SK-N-SH (cell line): ENCODE results near the gene SLC14A1. TPM values are rescaled to one million over a fixed set of nuclear protein-coding genes. Genes with fewer than 3 reads are reported as not detected.

Source experiments
- CTCF ChIA-PET: fragments of 300-600, 350-600 bp; formaldehyde crosslinking; extraction: SDS; loops from one replicate; lab custom pipeline; 2021; lab: Yijun Ruan, JAX
- POLR2A ChIA-PET: fragments of 350-600 bp; sonication (Branson Sonifier 250); formaldehyde crosslinking; extraction: SDS; loops from one replicate; lab custom pipeline; 2020; ENCODE audit warnings: antibody characterized with exemption, inconsistent platforms; lab: Yijun Ruan, JAX
- DNase-seq: peaks from one replicate; pipeline ENCODE4 v3.0.0; 2012
- H2AFZ ChIP-seq: fragments of 200-600 bp; sonication (generic); 2 replicates; pipeline ENCODE4 v1.8.1; 2016; ENCODE audit warnings: antibody characterized with exemption, mild to moderate bottlenecking, low read depth
- H3F3A ChIP-seq: fragments of 200-600 bp; sonication (generic); replicated peaks from 2 replicates; pipeline ENCODE3; 2016; ENCODE audit warnings: antibody characterized with exemption, mild to moderate bottlenecking; ENCODE audit not compliant: insufficient read depth
- H3K27ac ChIP-seq, 2 experiments: fragments of 200-500 bp in 1 of 2; fragments of 200-600 bp in 1 of 2; sonication (Bioruptor generic) in 1 of 2; sonication (generic), shearing (Covaris generic) in 1 of 2; 2 replicates each; pipeline versions ENCODE4 v1.5.1 to v1.6.1; 2014 to 2016; ENCODE audit warnings: low read depth in 2 of 2, inconsistent platforms in 1 of 2, low read length in 1 of 2, mild to moderate bottlenecking in 1 of 2, mixed read lengths in 1 of 2
- H3K27me3 ChIP-seq: fragments of 200-600 bp; sonication (generic), shearing (Covaris generic); 2 replicates; pipeline ENCODE4 v1.6.1; 2016; ENCODE audit warnings: mixed run types; ENCODE audit not compliant: insufficient read depth
- H3K36me3 ChIP-seq, 2 experiments: fragments of 200-500 bp in 1 of 2; fragments of 200-600 bp in 1 of 2; sonication (Bioruptor generic) in 1 of 2; sonication (generic) in 1 of 2; replicated peaks in 1 of 2; 2 replicates each; pipeline versions ENCODE3 to v1.5.1; 2014 to 2016; ENCODE audit warnings: low read length in 1 of 2, mild to moderate bottlenecking in 1 of 2; ENCODE audit not compliant: insufficient read depth in 2 of 2, control insufficient read depth in 1 of 2
- H3K4me1 ChIP-seq, 2 experiments: fragments of 200-500 bp in 1 of 2; fragments of 200-600 bp in 1 of 2; sonication (Bioruptor generic) in 1 of 2; sonication (generic), shearing (Covaris generic) in 1 of 2; 2 replicates each; pipeline versions ENCODE4 v1.5.1 to v1.6.1; 2014 to 2016; ENCODE audit warnings: low read depth in 1 of 2, low read length in 1 of 2, mixed run types in 1 of 2; ENCODE audit not compliant: insufficient read depth in 2 of 2, control insufficient read depth in 1 of 2
- H3K4me2 ChIP-seq: fragments of 200-600 bp; sonication (generic), shearing (Covaris generic); 2 replicates; pipeline ENCODE4 v1.6.1; 2017; ENCODE audit warnings: mixed run types
- H3K4me3 ChIP-seq, 2 experiments: fragments of 200-500 bp in 1 of 2; fragments of 200-600 bp in 1 of 2; sonication (Bioruptor generic) in 1 of 2; sonication (generic), shearing (Covaris generic) in 1 of 2; 2 replicates each; pipeline versions ENCODE4 v1.5.1 to v1.8.1; 2014 to 2016; ENCODE audit warnings: low read depth in 2 of 2, inconsistent platforms in 1 of 2, low read length in 1 of 2, mild to moderate bottlenecking in 1 of 2, mixed read lengths in 1 of 2, moderate library complexity in 1 of 2
- H3K79me2 ChIP-seq: fragments of 200-600 bp; sonication (generic); 2 replicates; pipeline ENCODE4 v1.8.1; 2017; ENCODE audit warnings: mild to moderate bottlenecking; ENCODE audit not compliant: insufficient read depth
- H3K9ac ChIP-seq: fragments of 200-600 bp; sonication (generic); 2 replicates; pipeline ENCODE4 v1.6.1; 2017; ENCODE audit warnings: mixed run types
- H3K9me2 ChIP-seq: fragments of 200-600 bp; sonication (generic); 2 replicates; pipeline ENCODE4 v1.6.1; 2017; ENCODE audit warnings: mixed run types
- H3K9me3 ChIP-seq: fragments of 200-600 bp; sonication (generic); 2 replicates; pipeline ENCODE4 v1.6.1; 2017; ENCODE audit warnings: mixed run types, mild to moderate bottlenecking, moderate library complexity
- H4K20me1 ChIP-seq: fragments of 200-600 bp; sonication (generic); 2 replicates; pipeline ENCODE4 v1.6.1; 2017; ENCODE audit warnings: mild to moderate bottlenecking, mixed run types; ENCODE audit not compliant: insufficient read depth
- CHD2 ChIP-seq: fragments of 150-350 bp; IDR thresholded peaks from 2 replicates; pipeline ENCODE4 v1.6.1; 2018; ENCODE audit warnings: low read length; ENCODE audit not compliant: partially characterized antibody
- EP300 ChIP-seq, 2 experiments: IDR thresholded peaks; 2 replicates each; pipeline versions ENCODE4 v1.4.0 to v1.6.1; 2012; ENCODE audit warnings: borderline replicate concordance in 1 of 2, low read depth in 1 of 2, low read length in 1 of 2
- FOSL2 ChIP-seq: IDR thresholded peaks from 2 replicates; pipeline ENCODE4 v1.4.0; 2012; ENCODE audit warnings: low read depth, mild to moderate bottlenecking, moderate library complexity, borderline replicate concordance
- FOXJ3 ChIP-seq: sonication (generic); formaldehyde crosslinking; IDR thresholded peaks from 2 replicates; pipeline ENCODE4 v1.5.1; 2020; ENCODE audit warnings: mild to moderate bottlenecking, missing genetic modification reagents
- IRF3 ChIP-seq: fragments of 150-350 bp; IDR thresholded peaks from 2 replicates; pipeline ENCODE4 v1.6.1; 2016; ENCODE audit warnings: mild to moderate bottlenecking, low read depth, low read length
- JUND ChIP-seq: IDR thresholded peaks from 2 replicates; pipeline ENCODE4 v1.4.0; 2012
- MEF2A ChIP-seq: IDR thresholded peaks from 2 replicates; pipeline ENCODE4 v1.4.0; 2012; ENCODE audit warnings: low read depth, borderline replicate concordance
- MXI1 ChIP-seq: IDR thresholded peaks from 2 replicates; pipeline ENCODE4 v1.6.1; 2012; ENCODE audit warnings: mild to moderate bottlenecking, low read depth, low read length, improper control_type of control experiment
- NRF1 ChIP-seq: IDR thresholded peaks from 2 replicates; pipeline ENCODE4 v1.6.1; 2012; ENCODE audit warnings: low read depth, mild to moderate bottlenecking, low read length
- POLR2AphosphoS5 ChIP-seq: IDR thresholded peaks from 2 replicates; pipeline ENCODE4 v1.6.1; 2012; ENCODE audit warnings: low read depth, low read length
- RAD21 ChIP-seq: IDR thresholded peaks from 2 replicates; pipeline ENCODE4 v1.6.1; 2012; ENCODE audit warnings: mild to moderate bottlenecking, low read length
- RCOR1 ChIP-seq: fragments of 150-350 bp; IDR thresholded peaks from 2 replicates; pipeline ENCODE4 v1.6.1; 2017; ENCODE audit warnings: antibody characterized with exemption, low read length
- RFX5 ChIP-seq: IDR thresholded peaks from 2 replicates; pipeline ENCODE4 v1.6.1; 2012; ENCODE audit warnings: mild to moderate bottlenecking, improper control_type of control experiment, low read length
- TAF1 ChIP-seq: IDR thresholded peaks from 2 replicates; pipeline ENCODE4 v1.6.1; 2012; ENCODE audit warnings: low read depth, mild to moderate bottlenecking, low read length, moderate library complexity, borderline replicate concordance
- TCF12 ChIP-seq: IDR thresholded peaks from 2 replicates; pipeline ENCODE4 v1.4.0; 2012
- TEAD4 ChIP-seq: IDR thresholded peaks from 2 replicates; pipeline ENCODE4 v1.4.0; 2012; ENCODE audit warnings: mild to moderate bottlenecking, borderline replicate concordance; ENCODE audit not compliant: insufficient read depth
- USF1 ChIP-seq: IDR thresholded peaks from 2 replicates; pipeline ENCODE4 v1.4.0; 2012; ENCODE audit warnings: low read depth, borderline replicate concordance
- ZBTB33 ChIP-seq: IDR thresholded peaks from 2 replicates; pipeline ENCODE4 v1.4.0; 2012; ENCODE audit warnings: low read depth, borderline replicate concordance
- WGBS: methylation state at CpG from one replicate; pipeline ENCODE4 v1.1.6; 2017; ENCODE audit warnings: low lambda C conversion rate; 5-methylcytosine and 5-hydroxymethylcytosine counted together
- polyA plus RNA-seq, 3 experiments: library from polyadenylated mRNA; depleted of rRNA; stranded (reverse); fragments of >200 nt; gene quantifications; 2 replicates each; pipeline ENCODE4 v1.2.3, GENCODE V29; 2012
- TF ChIP-seq, protein P1 (sequence below): IDR thresholded peaks from 2 replicates; pipeline ENCODE4 v1.6.1; 2012; ENCODE audit warnings: mild to moderate bottlenecking, low read depth, low read length, moderate library complexity
- TF ChIP-seq, protein P2 (sequence below): fragments of 200-600 bp; sonication (generic); IDR thresholded peaks from 2 replicates; pipeline ENCODE4 v1.6.1; 2017; ENCODE audit warnings: antibody characterized with exemption, mild to moderate bottlenecking, moderate library complexity

SLC14A1 gene
- polyA plus RNA-seq, 1 of the 3 experiments (the other 2 are of a cell fraction), result 2.4 TPM

GRCh38 chr18:45731716-45732115 lies 7.7 kb downstream of the SLC14A1 start:
- Histone ChIP-seq H3K4me2 (no peak overlapping the region), H3K36me3 (no peaks in the 10 kb centered on the region), H3K4me1 (peaks cover 6 to 17% of the 10 kb centered on the region in 2 experiments), H3K9me2 (no peaks in the 10 kb centered on the region), H4K20me1 (no peaks in the 10 kb centered on the region), H3K27me3 (no peaks in the 10 kb centered on the region), H2AFZ (no peak overlapping the region), H3K4me3 (no peak overlapping the region), H3K79me2 (no peaks in the 10 kb centered on the region), H3K9me3 (no peaks in the 10 kb centered on the region), H3K9ac (no peak overlapping the region), H3K27ac (no peak overlapping the region), H3F3A (peaks cover 5% of the 10 kb centered on the region)
- TF ChIP-seq MEF2A (no peak), RCOR1 (no peak), JUND (no peak), RFX5 (no peak), FOSL2 (no peak), NRF1 (no peak), MXI1 (no peak), TAF1 (no peak), IRF3 (no peak), USF1 (no peak), POLR2AphosphoS5 (no peak), ZBTB33 (no peak), TEAD4 (no peak), CHD2 (no peak), TCF12 (no peak), FOXJ3 (CRISPR knock-in tag) (no peak), RAD21 (no peak), EP300 (IDR thresholded peaks at IDR 0.05; ENCODE audit: borderline replicate concordance in 1 of 2, low read depth in 1 of 2, low read length in 1 of 2) (no peak)
- TF ChIP-seq, protein P1, sequence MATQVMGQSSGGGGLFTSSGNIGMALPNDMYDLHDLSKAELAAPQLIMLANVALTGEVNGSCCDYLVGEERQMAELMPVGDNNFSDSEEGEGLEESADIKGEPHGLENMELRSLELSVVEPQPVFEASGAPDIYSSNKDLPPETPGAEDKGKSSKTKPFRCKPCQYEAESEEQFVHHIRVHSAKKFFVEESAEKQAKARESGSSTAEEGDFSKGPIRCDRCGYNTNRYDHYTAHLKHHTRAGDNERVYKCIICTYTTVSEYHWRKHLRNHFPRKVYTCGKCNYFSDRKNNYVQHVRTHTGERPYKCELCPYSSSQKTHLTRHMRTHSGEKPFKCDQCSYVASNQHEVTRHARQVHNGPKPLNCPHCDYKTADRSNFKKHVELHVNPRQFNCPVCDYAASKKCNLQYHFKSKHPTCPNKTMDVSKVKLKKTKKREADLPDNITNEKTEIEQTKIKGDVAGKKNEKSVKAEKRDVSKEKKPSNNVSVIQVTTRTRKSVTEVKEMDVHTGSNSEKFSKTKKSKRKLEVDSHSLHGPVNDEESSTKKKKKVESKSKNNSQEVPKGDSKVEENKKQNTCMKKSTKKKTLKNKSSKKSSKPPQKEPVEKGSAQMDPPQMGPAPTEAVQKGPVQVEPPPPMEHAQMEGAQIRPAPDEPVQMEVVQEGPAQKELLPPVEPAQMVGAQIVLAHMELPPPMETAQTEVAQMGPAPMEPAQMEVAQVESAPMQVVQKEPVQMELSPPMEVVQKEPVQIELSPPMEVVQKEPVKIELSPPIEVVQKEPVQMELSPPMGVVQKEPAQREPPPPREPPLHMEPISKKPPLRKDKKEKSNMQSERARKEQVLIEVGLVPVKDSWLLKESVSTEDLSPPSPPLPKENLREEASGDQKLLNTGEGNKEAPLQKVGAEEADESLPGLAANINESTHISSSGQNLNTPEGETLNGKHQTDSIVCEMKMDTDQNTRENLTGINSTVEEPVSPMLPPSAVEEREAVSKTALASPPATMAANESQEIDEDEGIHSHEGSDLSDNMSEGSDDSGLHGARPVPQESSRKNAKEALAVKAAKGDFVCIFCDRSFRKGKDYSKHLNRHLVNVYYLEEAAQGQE, result no peak
- TF ChIP-seq, protein P2, sequence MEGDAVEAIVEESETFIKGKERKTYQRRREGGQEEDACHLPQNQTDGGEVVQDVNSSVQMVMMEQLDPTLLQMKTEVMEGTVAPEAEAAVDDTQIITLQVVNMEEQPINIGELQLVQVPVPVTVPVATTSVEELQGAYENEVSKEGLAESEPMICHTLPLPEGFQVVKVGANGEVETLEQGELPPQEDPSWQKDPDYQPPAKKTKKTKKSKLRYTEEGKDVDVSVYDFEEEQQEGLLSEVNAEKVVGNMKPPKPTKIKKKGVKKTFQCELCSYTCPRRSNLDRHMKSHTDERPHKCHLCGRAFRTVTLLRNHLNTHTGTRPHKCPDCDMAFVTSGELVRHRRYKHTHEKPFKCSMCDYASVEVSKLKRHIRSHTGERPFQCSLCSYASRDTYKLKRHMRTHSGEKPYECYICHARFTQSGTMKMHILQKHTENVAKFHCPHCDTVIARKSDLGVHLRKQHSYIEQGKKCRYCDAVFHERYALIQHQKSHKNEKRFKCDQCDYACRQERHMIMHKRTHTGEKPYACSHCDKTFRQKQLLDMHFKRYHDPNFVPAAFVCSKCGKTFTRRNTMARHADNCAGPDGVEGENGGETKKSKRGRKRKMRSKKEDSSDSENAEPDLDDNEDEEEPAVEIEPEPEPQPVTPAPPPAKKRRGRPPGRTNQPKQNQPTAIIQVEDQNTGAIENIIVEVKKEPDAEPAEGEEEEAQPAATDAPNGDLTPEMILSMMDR, result no peak
- WGBS, result 74% methylated on average over 2 of the region's 2 CpGs
- ChIA-PET CTCF (interaction anchor here (0.6 to 2.4 kb wide), 4 partner anchors 77 to 243 kb away, joined by 3 to 8 read pairs (median 3); no protein-coding TSS in a partner anchor), POLR2A (no interaction called here)
- DNase-seq, result no peak
